ENCODE measurements around the gene SLC25A1. TPM values are rescaled to one million over a fixed set of nuclear protein-coding genes. Genes with fewer than 3 reads are reported as not detected.

Gene SLC25A1
- total and polyA plus RNA-seq, 10 of the 15 experiments (the other 5 are each of a cell fraction or from before 2014, with no cell fraction given), result 2.3 to 79.0 (median 30.3) TPM

GRCh38 chr22:19146215-19146968, 32.1 kb downstream of the SLC25A1 start:
- peaks cover 4% of the 10 kb centered on the region for H3K4me1 ChIP-seq (ENCODE audit: control insufficient read depth, insufficient read depth, low read length)
- ChIA-PET SMC1A (ENCODE audit: uncharacterized antibody, unreplicated experiment) (interaction anchor here (0.6 to 1.9 kb wide), 2 partner anchors 334 to 806 kb away, joined by 3 to 8 read pairs; partner anchors contain the start of gene CDC45), POLR2A (no interaction called here), CTCF (interaction anchor here (0.6 to 2.5 kb wide), 5 partner anchors 31 to 483 kb away, joined by 3 to 19 read pairs (median 4); no protein-coding TSS in a partner anchor), RAD21 (ENCODE audit: unreplicated experiment) (interaction anchor here (0.9 kb wide), 1 partner anchor 483 kb away, joined by 4 read pairs; no protein-coding TSS in a partner anchor)
- H3K27ac ChIP-seq (ENCODE audit: control insufficient read depth, insufficient read depth), result no peak overlapping the region
- peaks cover 13% of the 10 kb centered on the region for H3K79me2 ChIP-seq (ENCODE audit: control insufficient read depth, insufficient read depth, low read length)
- H3K9ac ChIP-seq (ENCODE audit: control insufficient read depth, insufficient read depth, low read length), result no peak overlapping the region
- no peaks in the 10 kb centered on the region for H3K9me3 ChIP-seq (replicated peaks; ENCODE audit: control insufficient read depth, insufficient read depth, low read length)
- no peak overlapping the region for H2AFZ ChIP-seq (ENCODE audit: control insufficient read depth, low read depth, low read length)
- no peaks in the 10 kb centered on the region for H4K20me1 ChIP-seq (ENCODE audit: control insufficient read depth, insufficient read depth)
- FAIRE-seq, result no peak
- ATAC-seq, result no peak
- H3K36me3 ChIP-seq (ENCODE audit: control insufficient read depth in 2 of 2, insufficient read depth in 2 of 2, low read length in 1 of 2), result peaks cover 0 to 4% of the 10 kb centered on the region in 2 experiments; a peak in 2 of 4 replicates
- H3K4me2 ChIP-seq (ENCODE audit: control insufficient read depth, insufficient read depth), result no peak overlapping the region
- BruUV-seq (replicated peaks), result no TSS peak
- H3K27me3 ChIP-seq (replicated peaks in 1 of 2; ENCODE audit: control insufficient read depth in 2 of 2, insufficient read depth in 2 of 2, low read length in 1 of 2), result peaks cover 5 to 15% of the 10 kb centered on the region in 2 experiments
- intact Hi-C loops (cut with micrococcal nuclease; ENCODE audit: unreplicated experiment) (no loop called here), in situ Hi-C loops (cut with MboI) (no loop called here)
- WGBS (ENCODE audit: insufficient coverage, insufficient replicate concordance, low lambda C conversion rate, missing lambda C conversion rate), result 43% methylated on average over 11 of the region's 11 CpGs
- no peak overlapping the region for H3K4me3 ChIP-seq
- TF ChIP-seq SIN3A (IDR thresholded peaks at IDR 0.05; ENCODE audit: low read depth, low read length) (no peak), CREB1 (IDR thresholded peaks at IDR 0.05; ENCODE audit: low read depth) (no peak), NFYA (IDR thresholded peaks at IDR 0.05; ENCODE audit: borderline replicate concordance, low read depth, low read length) (no peak), TAF1 (IDR thresholded peaks at IDR 0.05; ENCODE audit: borderline replicate concordance, low read depth, low read length) (no peak), SREBF1 (IDR thresholded peaks at IDR 0.05; ENCODE audit: low read length) (no peak), CREM (IDR thresholded peaks at IDR 0.05; ENCODE audit: low read depth) (no peak), POU2F2 (IDR thresholded peaks at IDR 0.05; ENCODE audit: borderline replicate concordance, low read depth, low read length) (no peak), FOXK2 (IDR thresholded peaks at IDR 0.05) (no peak), CEBPZ (IDR thresholded peaks at IDR 0.05; ENCODE audit: low read depth, low read length) (no peak)
- DNase-seq (ENCODE audit: low read depth, low spot score), result no peak

All from GM12878 (cell line).